Measurements from ENCODE around the gene CALML5.

The CALML5 gene

GRCh38 chr10:5532618-5533097, 33.3 kb upstream of the CALML5 start:
- no peak for DNase-seq

GRCh38 chr10:5532307-5532605, 32.9 kb upstream of the CALML5 start:
- DNase-seq: no peak

GRCh38 chr10:5531558-5532306, 32.4 kb upstream of the CALML5 start:
- DNase-seq: no peak

- no peak for DNase-seq
Measured at GRCh38 chr10:5530846-5531557, 31.6 kb upstream of the CALML5 start.

GRCh38 chr10:5530412-5530806, 31.0 kb upstream of the CALML5 start:
- DNase-seq: no peak

- no peak for DNase-seq
Measured at GRCh38 chr10:5529702-5530411, 30.5 kb upstream of the CALML5 start.

- DNase-seq: no peak
Measured at GRCh38 chr10:5528989-5529701, 29.8 kb upstream of the CALML5 start.

- DNase-seq: no peak
Measured at GRCh38 chr10:5527332-5528200, 28.2 kb upstream of the CALML5 start.

GRCh38 chr10:5526691-5527331, 27.4 kb upstream of the CALML5 start:
- DNase-seq: no peak

GRCh38 chr10:5525561-5526341, 26.4 kb upstream of the CALML5 start:
- DNase-seq: no peak

- DNase-seq: no peak
Measured at GRCh38 chr10:5524641-5525560, 25.5 kb upstream of the CALML5 start, which contains the start of gene CALML3. TSS of gene CALML3 (plus strand) at chr10:5524961. CDS start at chr10:5525086, 125 bp downstream.

GRCh38 chr10:5523796-5524574, 24.6 kb upstream of the CALML5 start:
- DNase-seq: no peak

- DNase-seq: no peak
Measured at GRCh38 chr10:5522913-5523560, 23.7 kb upstream of the CALML5 start.

GRCh38 chr10:5519054-5519453, 19.7 kb upstream of the CALML5 start:
- DNase-seq: no peak

- DNase-seq: no peak
Measured at GRCh38 chr10:5518143-5518542, 18.8 kb upstream of the CALML5 start.

- DNase-seq: no peak
Measured at GRCh38 chr10:5517546-5517945, 18.2 kb upstream of the CALML5 start.

- DNase-seq: no peak
Measured at GRCh38 chr10:5515948-5516761, 16.8 kb upstream of the CALML5 start.

Data from inflammatory macrophage treated with lipopolysaccharide for 4 hours (primary cell).